NB4 (cell line): ENCODE measurements around the gene CELF1.

Source experiments
- CTCF ChIP-seq: IDR thresholded peaks from one replicate; pipeline ENCODE4 v1.5.1; 2012; ENCODE audit warnings: low read depth, low read length
- POLR2A ChIP-seq: IDR thresholded peaks from 2 replicates; pipeline ENCODE4 v1.6.1; 2011; ENCODE audit warnings: mild to moderate bottlenecking; ENCODE audit not compliant: insufficient read length; ENCODE audit errors: extremely low read depth

- TF ChIP-seq CTCF (no peak), POLR2A (no peak)
Observed at GRCh38 chr11:47466701-47467250, 86.2 kb downstream of the CELF1 start.
